ENCODE results near the gene CELF1. TPM values are rescaled to one million over a fixed set of nuclear protein-coding genes. Genes with fewer than 3 reads are reported as not detected.
A peak's percentile ranks its signal among the peaks of the same experiment; 100 is the strongest.
"Not testable (repeated sequence)": the region's sequence is repeated elsewhere in the genome, so short reads cannot be mapped to it uniquely, and the experiment has no call there.

The CELF1 gene
- total RNA-seq, 1 experiment from 2014 or later, result 152 TPM

DNA sequence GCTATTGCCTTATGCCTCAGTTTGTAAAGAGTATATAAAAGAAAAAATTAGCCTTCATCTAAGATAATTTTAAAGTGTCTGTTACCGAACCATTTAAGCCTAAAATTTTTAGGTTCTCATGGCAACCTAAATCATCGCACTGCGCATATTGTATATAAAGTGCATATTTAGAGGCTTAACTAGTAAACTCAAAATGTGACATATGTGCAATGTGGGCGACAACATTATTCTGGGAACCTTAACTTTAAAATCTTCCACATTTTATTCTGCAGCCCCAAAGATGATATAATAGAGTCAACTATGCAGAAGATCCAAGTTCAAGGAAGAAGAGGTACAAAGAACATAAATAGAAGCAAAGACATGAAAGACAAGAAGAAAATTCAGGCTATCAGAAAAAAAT, 23.0 kb downstream of the CELF1 start:
- CTCF ChIA-PET, result interaction anchor here (0.5 to 1.0 kb wide), 2 partner anchors 23 to 76 kb away, joined by 3 to 4 read pairs; no protein-coding TSS in a partner anchor
- no peak overlapping the region for H3K4me3 ChIP-seq (ENCODE audit: low read depth, low read length)
- TF ChIP-seq CTCF (IDR thresholded peaks at IDR 0.05; ENCODE audit: insufficient read depth in 1 of 2, low read depth in 1 of 2, low read length in 1 of 2, severe bottlenecking in 1 of 2, unreplicated experiment in 1 of 2), result no peak
- peaks cover 54% of the 10 kb centered on the region for H3K36me3 Mint-ChIP-seq (ENCODE audit: insufficient read depth, unreplicated experiment)
- H3K4me1 Mint-ChIP-seq (ENCODE audit: low read depth, unreplicated experiment), result peaks cover 19% of the 10 kb centered on the region
- H3K4me1 ChIP-seq, result peaks cover 26% of the 10 kb centered on the region
- BruUV-seq (replicated peaks), result no TSS peak
- no peaks in the 10 kb centered on the region for H3K36me3 ChIP-seq (ENCODE audit: control insufficient read depth, insufficient read depth, low read length)
- no peaks in the 10 kb centered on the region for H3K27me3 ChIP-seq (replicated peaks; ENCODE audit: control insufficient read depth, insufficient read depth, low read length)
- no peak for DNase-seq
- H3K27ac Mint-ChIP-seq (ENCODE audit: unreplicated experiment), result peak overlapping the region; percentile 77
- intact Hi-C loops (cut with micrococcal nuclease; ENCODE audit: unreplicated experiment), result loop anchor here (2.0 kb wide), 1 partner anchor 23 kb away; the partner anchor contains the start of gene CELF1
- H3K4me3 Mint-ChIP-seq (ENCODE audit: unreplicated experiment), result no peak overlapping the region
- POLR2A ChIA-PET, result no interaction called here
- H3K27me3 Mint-ChIP-seq (ENCODE audit: insufficient read depth, unreplicated experiment), result no peaks in the 10 kb centered on the region
- no peaks in the 10 kb centered on the region for H3K9me3 ChIP-seq
- no peaks in the 10 kb centered on the region for H3K9me3 Mint-ChIP-seq (ENCODE audit: unreplicated experiment)

- ChIA-PET POLR2A (no interaction called here), CTCF (no interaction called here)
- DNase-seq, result no peak
- Mint-ChIP-seq H3K27ac (ENCODE audit: unreplicated experiment) (no peak overlapping the region), H3K4me1 (ENCODE audit: low read depth, unreplicated experiment) (peaks cover 38% of the 10 kb centered on the region), H3K36me3 (ENCODE audit: insufficient read depth, unreplicated experiment) (peaks cover 35% of the 10 kb centered on the region), H3K27me3 (ENCODE audit: insufficient read depth, unreplicated experiment) (no peaks in the 10 kb centered on the region), H3K9me3 (ENCODE audit: unreplicated experiment) (no peaks in the 10 kb centered on the region), H3K4me3 (ENCODE audit: unreplicated experiment) (no peak overlapping the region)
- no peak for TF ChIP-seq CTCF (IDR thresholded peaks at IDR 0.05; ENCODE audit: insufficient read depth in 1 of 2, low read depth in 1 of 2, low read length in 1 of 2, severe bottlenecking in 1 of 2, unreplicated experiment in 1 of 2)
- no TSS peak for BruUV-seq (replicated peaks)
- Histone ChIP-seq H3K9me3 (no peaks in the 10 kb centered on the region), H3K4me3 (ENCODE audit: low read depth, low read length) (no peak overlapping the region), H3K36me3 (ENCODE audit: control insufficient read depth, insufficient read depth, low read length) (no peaks in the 10 kb centered on the region), H3K4me1 (peaks cover 44% of the 10 kb centered on the region), H3K27me3 (replicated peaks; ENCODE audit: control insufficient read depth, insufficient read depth, low read length) (no peaks in the 10 kb centered on the region)
- intact Hi-C loops (cut with micrococcal nuclease; ENCODE audit: unreplicated experiment), result no loop called here
These were observed 25.7 kb downstream of the CELF1 start for GRCh38 chr11:47527186-47527585.

- CTCF ChIA-PET; H3K9me3 Mint-ChIP-seq (ENCODE audit: unreplicated experiment); H3K4me3 ChIP-seq (ENCODE audit: low read depth, low read length); BruUV-seq (replicated peaks); H3K27me3 Mint-ChIP-seq (ENCODE audit: insufficient read depth, unreplicated experiment); POLR2A ChIA-PET; H3K36me3 ChIP-seq (ENCODE audit: control insufficient read depth, insufficient read depth, low read length); H3K27me3 ChIP-seq (replicated peaks; ENCODE audit: control insufficient read depth, insufficient read depth, low read length); H3K4me3 Mint-ChIP-seq (ENCODE audit: unreplicated experiment); DNase-seq; H3K9me3 ChIP-seq; intact Hi-C loops (cut with micrococcal nuclease; ENCODE audit: unreplicated experiment): not testable (repeated sequence)
- H3K36me3 Mint-ChIP-seq (ENCODE audit: insufficient read depth, unreplicated experiment), result peaks cover 34% of the 10 kb centered on the region
- peaks cover 38% of the 10 kb centered on the region for H3K4me1 ChIP-seq
- peak overlapping the region; percentile 15 for H3K27ac Mint-ChIP-seq (ENCODE audit: unreplicated experiment)
- peaks cover 38% of the 10 kb centered on the region for H3K4me1 Mint-ChIP-seq (ENCODE audit: low read depth, unreplicated experiment)
These were observed 26.9 kb downstream of the CELF1 start for GRCh38 chr11:47526032-47526431.
